Stomach (tissue), 9 donors: ENCODE data around the gene TBC1D4. TPM values are rescaled to one million over a fixed set of nuclear protein-coding genes. Genes with fewer than 3 reads are reported as not detected.

Experiments
- DNase-seq, 2 donors: peaks; one replicate each; pipeline versions ENCODE4 v3.0.0 to v3.0.0-alpha.2; 2013 to 2019
- H3K27ac ChIP-seq, 5 donors: fragments of 200-600 bp in 4 of 5; sonication (generic) in 4 of 5; one replicate each; pipeline ENCODE4 v1.5.1; 2013 to 2019; ENCODE audit warnings: mild to moderate bottlenecking in 1 of 5, moderate library complexity in 1 of 5
- H3K27me3 ChIP-seq, 3 donors: fragments of 200-600 bp; sonication (generic); one replicate each; pipeline ENCODE4 v1.5.1; 2017 to 2019; ENCODE audit warnings: mixed run types in 1 of 3
- H3K36me3 ChIP-seq, 4 donors: fragments of 200-600 bp; sonication (generic); 1 replicate in 3 of 4; 2 replicates in 1 of 4; pipeline ENCODE4 v1.5.1; 2016 to 2019
- H3K4me1 ChIP-seq, 4 donors: fragments of 200-600 bp; sonication (generic); one replicate each; pipeline ENCODE4 v1.5.1; 2016 to 2019
- H3K4me3 ChIP-seq, 4 donors: fragments of 200-600 bp; sonication (generic) in 3 of 4; one replicate each; pipeline ENCODE4 v1.5.1; 2016 to 2019; ENCODE audit warnings: mild to moderate bottlenecking in 1 of 4
- H3K9me3 ChIP-seq, 4 donors: fragments of 200-600 bp; sonication (generic); one replicate each; pipeline ENCODE4 v1.5.1; 2016 to 2019
- CTCF ChIP-seq, 7 experiments: fragments of 450-650 bp in 4 of 7; fragments of 200-600 bp in 3 of 7; sonication (generic) in 3 of 7; IDR thresholded peaks; one replicate each; pipeline ENCODE4 v1.5.1; 2016 to 2019; ENCODE audit warnings: antibody characterized with exemption in 7 of 7, control low read depth in 2 of 7, mild to moderate bottlenecking in 1 of 7
- EP300 ChIP-seq: sonication (generic); formaldehyde crosslinking; IDR thresholded peaks from one replicate; pipeline ENCODE4 v1.6.1; 2017; ENCODE audit warnings: antibody characterized with exemption
- POLR2A ChIP-seq, 4 donors: fragments of 450-650 bp; IDR thresholded peaks; one replicate each; pipeline ENCODE4 v1.6.1; 2016; ENCODE audit warnings: antibody characterized with exemption in 4 of 4, control low read depth in 2 of 4, mild to moderate bottlenecking in 1 of 4, moderate library complexity in 1 of 4
- POLR2AphosphoS5 ChIP-seq, 3 donors: sonication (generic); formaldehyde crosslinking; IDR thresholded peaks; one replicate each; pipeline ENCODE4 v1.6.1; 2016; ENCODE audit warnings: antibody characterized with exemption in 3 of 3
- WGBS, 5 donors: extraction: QIAGEN DNeasy Blood & Tissue Kit in 3 of 5; methylation state at CpG; one replicate each; pipeline versions ENCODE4 v1.1.5 to v1.1.7; 2013 to 2018; 5-methylcytosine and 5-hydroxymethylcytosine counted together
- intact Hi-C: fragments of 100-400 bp; cut with DNase I; formaldehyde crosslinking; loops from one replicate; pipeline ENCODE4 v1.15.1; 2023; ENCODE audit warnings: low total_unique reads
- polyA plus RNA-seq, 3 donors: library from polyadenylated mRNA; stranded (reverse); fragments of 200-250 nt; gene quantifications; one replicate each; pipeline ENCODE4 v1.2.3, GENCODE V29; 2013
- total RNA-seq, 5 donors: library from RNA; depleted of rRNA; stranded (reverse); fragments of >200 nt; gene quantifications; one replicate each; pipeline versions ENCODE4 v1.1.0 to v1.2.3, GENCODE V29; 2014 to 2016
- donor health status: healthy with polysubstance abuse.
- donor health status: Bipolar disorder and iron deficiency.
- donor health status: healthy.

Gene TBC1D4
- total and polyA plus RNA-seq, 8 donors: 4.9 to 47.8 (median 27.3) TPM

GRCh38 chr13:75373988-75374387 is 108.0 kb downstream of the TBC1D4 start:
- no peaks in the 10 kb centered on the region for H3K27me3 ChIP-seq
- TF ChIP-seq CTCF (IDR thresholded peaks at IDR 0.05) (no peak), POLR2AphosphoS5 (IDR thresholded peaks at IDR 0.05) (no peak), EP300 (no peak)
- WGBS, 5 donors: 77 to 89% (median 86%) methylated on average over 5 of the region's 5 CpGs

DNA sequence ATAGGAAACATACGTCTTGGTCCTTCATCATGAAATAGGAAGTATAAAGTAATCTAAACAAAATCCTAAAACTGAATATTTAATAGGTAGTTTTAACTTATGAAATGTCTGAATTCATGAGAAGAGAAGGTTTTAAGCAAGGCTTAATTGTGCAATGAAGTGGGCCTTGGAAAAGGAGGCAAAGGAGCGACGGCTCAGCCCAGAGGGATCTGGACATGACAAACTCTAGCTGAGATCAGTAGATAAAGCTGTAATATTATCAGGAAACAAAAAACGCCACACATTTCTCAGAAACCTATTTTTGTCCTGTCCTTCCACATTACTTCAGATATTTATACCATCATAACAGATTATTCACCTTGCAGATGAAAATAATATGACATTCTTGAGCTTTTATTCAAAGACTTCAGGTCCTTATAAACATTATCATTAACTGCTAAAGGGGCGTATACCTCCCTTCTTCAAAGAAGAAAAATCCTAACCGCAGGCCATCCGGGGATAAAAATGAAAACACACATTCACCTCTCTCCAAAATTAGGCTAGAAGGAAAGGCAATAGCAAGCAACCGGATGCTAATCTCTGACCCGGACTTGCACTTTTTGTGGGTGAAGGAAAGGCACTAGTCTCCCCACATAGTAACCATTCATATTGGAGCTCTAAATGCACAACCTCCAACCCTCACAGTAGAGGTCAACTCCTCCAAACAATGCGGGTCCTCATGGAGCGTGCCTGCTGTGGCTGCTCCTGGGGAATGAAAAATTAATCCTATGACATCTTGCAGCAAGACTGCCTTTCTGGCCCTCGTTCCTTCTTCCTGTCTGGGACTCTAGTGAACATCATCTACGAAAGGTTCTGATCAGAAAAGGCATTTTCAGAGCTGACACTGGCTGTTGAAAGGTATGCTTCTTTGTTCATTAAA is 108.8 kb downstream of the TBC1D4 start:
- TF ChIP-seq EP300 (no peak), POLR2AphosphoS5 (IDR thresholded peaks at IDR 0.05) (no peak), CTCF (IDR thresholded peaks at IDR 0.05) (no peak), POLR2A (IDR thresholded peaks at IDR 0.05) (no peak)
- Histone ChIP-seq H3K4me1 (peaks cover 0 to 36% (median 3%) of the 10 kb centered on the region in 4 donors), H3K4me3 (no peak overlapping the region), H3K9me3 (no peaks in the 10 kb centered on the region), H3K27ac (peak overlapping the region in 2 of 5 donors; percentile 5 to 21), H3K36me3 (no peaks in the 10 kb centered on the region), H3K27me3 (no peaks in the 10 kb centered on the region)
- intact Hi-C loops: loop anchor here (10.0 kb wide), 1 partner anchor 112 kb away; the partner anchor contains the start of gene TBC1D4
- WGBS, 5 donors: 53 to 68% (median 54%) methylated on average over 13 of the region's 13 CpGs
- no peak for DNase-seq

More at GRCh38 chr13:75373988-75374387, 108.0 kb downstream of the TBC1D4 start:
- DNase-seq: no peak
- Histone ChIP-seq H3K4me3 (no peak overlapping the region), H3K27ac (no peak overlapping the region), H3K36me3 (no peaks in the 10 kb centered on the region), H3K4me1 (peaks cover 0 to 28% (median 0%) of the 10 kb centered on the region in 4 donors), H3K9me3 (no peaks in the 10 kb centered on the region)
- intact Hi-C loops: loop anchor here (10.0 kb wide), 1 partner anchor 111 kb away; the partner anchor contains the start of gene TBC1D4

GRCh38 chr13:75372517-75372916 is 109.5 kb downstream of the TBC1D4 start:
- TF ChIP-seq EP300 (no peak), CTCF (IDR thresholded peaks at IDR 0.05) (peak in 5 of 7 experiments; percentile 22 to 76 (median 58)), POLR2A (IDR thresholded peaks at IDR 0.05) (no peak), POLR2AphosphoS5 (IDR thresholded peaks at IDR 0.05) (no peak)
- DNase-seq: peak in 1 of 2 donors; percentile 76
- Histone ChIP-seq H3K4me1 (peaks cover 0 to 43% (median 8%) of the 10 kb centered on the region in 4 donors), H3K27ac (no peak overlapping the region), H3K36me3 (no peaks in the 10 kb centered on the region), H3K27me3 (no peaks in the 10 kb centered on the region), H3K9me3 (no peaks in the 10 kb centered on the region), H3K4me3 (no peak overlapping the region)
- 10 to 26% (median 18%) methylated on average over 1 of the region's 1 CpG for WGBS, 5 donors
- intact Hi-C loops: loop anchor here (10.0 kb wide), 1 partner anchor 112 kb away; the partner anchor contains the start of gene TBC1D4

- H3K9me3 ChIP-seq: no peaks in the 10 kb centered on the region
- no peak overlapping the region for H3K27ac ChIP-seq
- H3K4me3 ChIP-seq: no peak overlapping the region
- TF ChIP-seq POLR2A (IDR thresholded peaks at IDR 0.05): no peak
- TF ChIP-seq POLR2AphosphoS5 (IDR thresholded peaks at IDR 0.05): no peak
- no peak for TF ChIP-seq CTCF (IDR thresholded peaks at IDR 0.05)
- TF ChIP-seq EP300: no peak
- no peaks in the 10 kb centered on the region for H3K36me3 ChIP-seq
- intact Hi-C loops: loop anchor here (10.0 kb wide), 1 partner anchor 114 kb away; the partner anchor contains the start of gene TBC1D4
- peaks cover 0 to 54% (median 17%) of the 10 kb centered on the region in 4 donors for H3K4me1 ChIP-seq
- no peak for DNase-seq
- no peaks in the 10 kb centered on the region for H3K27me3 ChIP-seq
Measured at GRCh38 chr13:75371203-75371602, 110.8 kb downstream of the TBC1D4 start.
